Measurements from ENCODE around the gene MYZAP.
"Not testable (repeated sequence)": the region's sequence is repeated elsewhere in the genome, so short reads cannot be mapped to it uniquely, and the experiment has no call there.

Gene MYZAP

DNA sequence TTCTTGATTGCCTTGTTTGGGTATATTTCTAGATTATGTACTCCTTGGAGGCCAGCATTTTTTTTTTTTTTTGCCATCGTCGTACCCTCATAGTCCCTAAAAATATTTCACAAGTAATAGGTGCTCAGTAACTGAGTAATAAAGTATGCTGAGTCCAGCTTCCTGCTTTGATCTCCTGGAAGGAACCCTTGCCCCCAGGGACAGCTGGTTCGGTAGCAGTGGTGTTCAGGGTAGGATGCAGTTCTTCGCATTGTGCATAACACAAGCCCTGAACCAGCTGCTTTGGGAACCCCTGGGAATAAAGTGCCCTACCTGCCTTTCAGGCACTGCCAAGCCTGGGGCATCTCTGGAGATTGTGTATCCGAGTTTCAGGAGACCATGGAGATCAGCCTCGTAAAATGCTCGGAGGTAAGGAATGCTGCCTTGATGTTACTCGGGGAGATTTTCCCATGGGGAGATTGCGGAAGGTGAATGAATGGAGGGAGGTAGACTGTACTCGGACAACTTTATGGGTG lies 7.6 kb downstream of the MYZAP start:
- Histone ChIP-seq H3K9ac (ENCODE audit: low read length) (no peak overlapping the region), H3K4me3 (ENCODE audit: low read length) (no peak overlapping the region), H3K27ac (ENCODE audit: low read depth, low read length) (no peak overlapping the region), H3K36me3 (ENCODE audit: control insufficient read depth, insufficient read depth, low read length) (no peaks in the 10 kb centered on the region), H3K4me1 (ENCODE audit: control insufficient read depth, insufficient read depth, low read length) (peaks cover 3% of the 10 kb centered on the region), H3K27me3 (ENCODE audit: control insufficient read depth, insufficient read depth, low read length) (no peaks in the 10 kb centered on the region)

DNA sequence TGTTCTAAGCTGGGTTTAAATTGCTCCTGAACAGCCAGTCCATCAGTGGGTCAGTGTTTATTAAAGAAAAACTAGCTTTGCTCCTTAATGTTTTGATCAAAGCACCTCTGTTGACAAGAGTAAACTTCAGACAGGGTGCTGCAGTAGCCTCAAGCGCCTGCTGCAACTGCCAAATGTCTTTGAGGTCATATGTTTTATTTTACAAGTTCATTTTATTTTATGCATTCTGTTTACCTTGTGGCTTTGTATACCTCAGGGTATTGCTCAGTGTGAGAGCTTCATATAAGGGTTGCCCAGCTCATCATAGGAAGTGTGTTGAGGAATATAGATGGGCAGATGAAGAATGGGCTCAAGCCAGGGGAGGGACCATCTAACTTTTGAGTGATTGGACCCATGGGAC lies 8.5 kb downstream of the MYZAP start:
- Histone ChIP-seq H3K36me3 (ENCODE audit: control insufficient read depth, insufficient read depth, low read length) (no peaks in the 10 kb centered on the region), H3K4me1 (ENCODE audit: control insufficient read depth, insufficient read depth, low read length) (peaks cover 1% of the 10 kb centered on the region)

DNA sequence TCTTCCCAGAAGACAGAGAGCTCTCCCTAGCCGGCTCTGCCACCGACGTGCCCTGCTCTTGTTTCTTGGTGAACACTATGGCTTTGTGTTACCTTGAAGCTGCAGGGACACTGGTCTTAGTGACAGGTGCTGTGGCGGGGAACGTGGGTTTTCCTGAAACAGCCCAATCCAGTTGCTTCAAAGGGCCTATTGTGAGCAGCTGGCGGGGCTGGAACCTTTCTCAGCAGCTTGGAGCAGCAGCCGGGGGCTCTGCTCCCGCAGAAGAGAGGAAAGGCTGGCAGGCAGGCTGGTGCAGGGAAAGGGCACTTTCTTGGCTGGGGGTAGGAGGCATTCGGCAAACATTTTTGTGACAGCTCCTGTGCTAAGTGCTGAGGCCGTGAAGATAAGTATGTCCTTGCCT lies 12.8 kb downstream of the MYZAP start:
- Histone ChIP-seq H3K4me1 (ENCODE audit: control insufficient read depth, insufficient read depth, low read length) (peaks cover 2% of the 10 kb centered on the region), H3K4me3 (ENCODE audit: low read length) (no peak overlapping the region), H3K27ac (ENCODE audit: low read depth, low read length) (no peak overlapping the region)

More for the DNA sequence above, 8.5 kb downstream of the MYZAP start:
- Histone ChIP-seq H3K27me3 (ENCODE audit: control insufficient read depth, insufficient read depth, low read length) (no peaks in the 10 kb centered on the region), H3K27ac (ENCODE audit: low read depth, low read length) (no peak overlapping the region), H3K4me3 (ENCODE audit: low read length) (no peak overlapping the region), H3K9ac (ENCODE audit: low read length) (no peak overlapping the region)

DNA sequence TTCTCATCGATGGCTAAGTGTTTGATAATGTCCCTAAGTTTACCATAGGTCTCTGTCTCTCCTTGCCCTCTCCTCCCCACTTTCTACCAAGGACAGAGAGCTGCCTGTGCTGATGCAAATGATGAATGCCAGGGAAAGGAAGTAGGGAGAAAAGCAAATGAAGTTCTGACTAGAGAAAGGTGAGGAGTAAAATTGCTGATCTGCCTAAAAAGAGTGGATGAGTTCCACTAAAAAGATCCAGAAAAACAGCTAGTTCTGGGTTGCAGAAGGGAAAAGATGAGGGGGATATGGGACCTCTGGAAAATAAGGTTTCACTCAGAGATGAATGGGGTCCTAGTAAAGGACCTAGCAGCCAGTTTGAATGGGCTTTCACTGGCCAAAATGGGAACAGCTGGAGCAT lies 13.8 kb downstream of the MYZAP start:
- Histone ChIP-seq H3K4me1 (ENCODE audit: control insufficient read depth, insufficient read depth, low read length) (peaks cover 8% of the 10 kb centered on the region), H3K4me3 (ENCODE audit: low read length) (no peak overlapping the region), H3K9ac (ENCODE audit: low read length) (no peak overlapping the region), H3K27ac (ENCODE audit: low read depth, low read length) (no peak overlapping the region), H3K27me3 (ENCODE audit: control insufficient read depth, insufficient read depth, low read length) (no peaks in the 10 kb centered on the region), H3K36me3 (ENCODE audit: control insufficient read depth, insufficient read depth, low read length) (no peaks in the 10 kb centered on the region)

More for the DNA sequence above, 12.8 kb downstream of the MYZAP start:
- H3K27me3 ChIP-seq (ENCODE audit: control insufficient read depth, insufficient read depth, low read length): no peaks in the 10 kb centered on the region
- no peak overlapping the region for H3K9ac ChIP-seq (ENCODE audit: low read length)
- H3K36me3 ChIP-seq (ENCODE audit: control insufficient read depth, insufficient read depth, low read length): no peaks in the 10 kb centered on the region

DNA sequence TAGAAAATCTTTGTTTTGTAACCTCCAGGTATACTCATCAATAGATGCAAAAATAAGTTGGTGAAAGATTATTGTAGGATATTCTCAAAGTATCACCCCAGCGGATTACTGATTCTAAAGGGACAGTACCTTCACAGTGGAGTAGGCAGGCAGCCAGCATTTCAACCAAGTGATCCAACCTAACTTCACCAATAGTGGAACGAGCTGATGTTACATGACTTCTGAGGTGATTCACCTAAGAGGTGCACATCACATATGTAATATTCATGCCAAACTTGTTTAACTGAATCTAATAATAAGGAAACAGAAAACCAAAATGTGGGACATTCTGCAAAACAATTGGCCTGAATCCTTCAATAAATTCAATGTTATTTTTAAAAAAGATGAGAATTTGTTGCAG lies 14.3 kb downstream of the MYZAP start:
- H3K4me1 ChIP-seq (ENCODE audit: control insufficient read depth, insufficient read depth, low read length): peaks cover 11% of the 10 kb centered on the region
- no peak overlapping the region for H3K4me3 ChIP-seq (ENCODE audit: low read length)
- H3K36me3 ChIP-seq (ENCODE audit: control insufficient read depth, insufficient read depth, low read length): no peaks in the 10 kb centered on the region
- H3K27me3 ChIP-seq (ENCODE audit: control insufficient read depth, insufficient read depth, low read length): no peaks in the 10 kb centered on the region
- H3K9ac ChIP-seq (ENCODE audit: low read length): no peak overlapping the region
- no peak overlapping the region for H3K27ac ChIP-seq (ENCODE audit: low read depth, low read length)

DNA sequence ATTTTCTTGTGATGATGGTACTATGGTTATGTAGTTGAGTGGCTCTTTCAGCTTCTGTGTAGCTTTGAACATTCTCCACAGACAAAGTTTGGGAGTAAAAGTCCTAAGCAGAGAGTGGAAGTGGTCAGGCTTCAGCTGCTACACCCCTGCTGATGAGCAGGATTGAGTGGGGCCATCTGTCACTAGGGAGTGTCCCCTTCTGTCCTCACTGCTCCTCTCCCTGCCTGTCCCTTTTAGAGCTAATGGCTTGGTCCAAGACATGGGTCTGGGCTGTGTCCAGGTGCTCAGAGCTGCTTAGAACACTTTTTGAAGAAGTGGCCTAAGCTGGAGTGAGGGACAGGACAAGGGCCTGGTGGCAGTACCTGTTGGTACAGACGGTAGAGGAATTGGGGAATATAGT lies 15.1 kb downstream of the MYZAP start:
- H3K27me3 ChIP-seq (ENCODE audit: control insufficient read depth, insufficient read depth, low read length): no peaks in the 10 kb centered on the region
- no peak overlapping the region for H3K9ac ChIP-seq (ENCODE audit: low read length)
- H3K36me3 ChIP-seq (ENCODE audit: control insufficient read depth, insufficient read depth, low read length): no peaks in the 10 kb centered on the region
- H3K27ac ChIP-seq (ENCODE audit: low read depth, low read length): no peak overlapping the region
- H3K4me1 ChIP-seq (ENCODE audit: control insufficient read depth, insufficient read depth, low read length): peaks cover 11% of the 10 kb centered on the region
- no peak overlapping the region for H3K4me3 ChIP-seq (ENCODE audit: low read length)

DNA sequence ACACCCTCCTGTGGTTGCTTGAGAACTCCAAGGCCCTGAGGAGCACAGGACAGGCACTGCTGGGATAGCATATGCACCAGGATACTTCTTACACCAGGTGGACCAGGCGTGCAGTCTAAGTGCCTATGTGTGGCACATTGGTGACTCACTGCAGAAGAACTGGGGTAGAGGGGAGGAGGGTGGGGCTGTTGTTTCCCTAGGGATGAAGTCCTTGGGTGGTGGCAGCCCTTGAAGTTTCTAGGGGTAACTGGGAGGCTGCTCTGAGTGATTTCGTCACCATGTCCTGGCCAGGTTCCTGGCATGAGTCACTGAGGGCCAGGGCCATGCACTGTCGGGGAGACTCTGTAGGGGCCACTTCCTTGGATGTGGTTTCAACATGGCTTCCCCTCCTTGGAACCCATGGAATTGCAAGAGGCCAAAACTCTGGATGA lies 15.9 kb downstream of the MYZAP start:
- Histone ChIP-seq H3K27ac (ENCODE audit: low read depth, low read length) (no peak overlapping the region), H3K4me1 (ENCODE audit: control insufficient read depth, insufficient read depth, low read length) (peaks cover 11% of the 10 kb centered on the region), H3K27me3 (ENCODE audit: control insufficient read depth, insufficient read depth, low read length) (no peaks in the 10 kb centered on the region), H3K4me3 (ENCODE audit: low read length) (no peak overlapping the region), H3K36me3 (ENCODE audit: control insufficient read depth, insufficient read depth, low read length) (no peaks in the 10 kb centered on the region), H3K9ac (ENCODE audit: low read length) (no peak overlapping the region)

DNA sequence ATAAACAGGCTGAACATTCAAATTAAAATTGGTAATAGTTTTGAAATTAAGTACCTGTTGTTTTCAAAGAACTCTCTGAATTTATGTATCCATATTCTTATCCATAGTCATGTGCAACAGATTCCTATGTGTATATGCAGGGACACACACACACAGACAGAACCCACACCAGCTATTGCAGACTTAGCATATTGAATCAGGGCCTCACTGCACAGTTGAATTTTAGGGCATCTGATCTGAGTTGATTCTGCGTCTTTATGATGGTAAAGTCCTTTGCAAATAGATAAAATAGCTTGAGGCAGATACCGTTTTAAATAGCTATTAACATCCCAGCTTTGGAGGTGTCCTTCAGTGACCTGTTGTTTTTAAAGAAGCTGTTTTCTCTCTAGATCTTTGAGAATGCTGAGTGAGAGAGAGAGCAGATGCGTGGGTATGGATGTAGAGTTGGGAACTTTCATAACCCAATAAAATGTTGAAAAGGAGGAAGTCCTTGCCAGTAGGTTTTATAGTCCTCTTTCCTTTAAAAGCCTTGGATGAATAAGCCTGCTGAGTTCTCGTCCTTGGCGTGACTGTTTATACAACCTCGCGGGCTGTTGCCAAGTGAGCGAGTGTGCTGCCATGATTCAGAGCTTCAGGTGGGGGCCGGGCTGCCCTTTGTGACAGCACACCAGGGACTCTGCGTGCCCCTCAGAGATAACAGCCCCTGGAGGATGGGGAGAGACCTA lies 18.3 kb downstream of the MYZAP start:
- no peak overlapping the region for H3K9ac ChIP-seq (ENCODE audit: low read length)

DNA sequence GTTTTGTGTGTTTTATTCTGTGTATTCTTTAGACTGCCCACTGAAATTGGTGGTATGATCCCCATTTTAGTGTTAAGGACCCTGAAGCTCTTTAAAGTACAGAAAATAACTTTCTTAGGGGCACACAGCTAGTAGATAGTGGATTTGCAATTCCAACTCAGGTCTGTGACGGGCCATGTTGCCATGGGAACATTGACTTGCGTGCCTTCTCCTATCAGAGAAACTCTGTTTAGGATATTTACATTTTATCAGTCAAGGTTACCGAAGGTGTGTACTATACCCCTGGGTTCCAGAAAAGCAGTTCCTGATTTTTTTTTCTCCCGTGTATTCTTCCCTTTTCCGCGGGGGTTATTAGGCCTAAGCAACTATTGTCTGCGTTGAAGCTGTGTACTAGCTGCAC lies 19.4 kb downstream of the MYZAP start:
- no peaks in the 10 kb centered on the region for H3K27me3 ChIP-seq (ENCODE audit: control insufficient read depth, insufficient read depth, low read length)
- H3K4me3 ChIP-seq (ENCODE audit: low read length): no peak overlapping the region
- no peak overlapping the region for H3K9ac ChIP-seq (ENCODE audit: low read length)
- H3K4me1 ChIP-seq (ENCODE audit: control insufficient read depth, insufficient read depth, low read length): peaks cover 11% of the 10 kb centered on the region
- no peak overlapping the region for H3K27ac ChIP-seq (ENCODE audit: low read depth, low read length)
- no peaks in the 10 kb centered on the region for H3K36me3 ChIP-seq (ENCODE audit: control insufficient read depth, insufficient read depth, low read length)

More for the DNA sequence above, 18.3 kb downstream of the MYZAP start:
- H3K36me3 ChIP-seq (ENCODE audit: control insufficient read depth, insufficient read depth, low read length): no peaks in the 10 kb centered on the region
- no peaks in the 10 kb centered on the region for H3K27me3 ChIP-seq (ENCODE audit: control insufficient read depth, insufficient read depth, low read length)
- no peak overlapping the region for H3K4me3 ChIP-seq (ENCODE audit: low read length)
- H3K27ac ChIP-seq (ENCODE audit: low read depth, low read length): peak overlapping the region; percentile 62
- peaks cover 11% of the 10 kb centered on the region for H3K4me1 ChIP-seq (ENCODE audit: control insufficient read depth, insufficient read depth, low read length)

DNA sequence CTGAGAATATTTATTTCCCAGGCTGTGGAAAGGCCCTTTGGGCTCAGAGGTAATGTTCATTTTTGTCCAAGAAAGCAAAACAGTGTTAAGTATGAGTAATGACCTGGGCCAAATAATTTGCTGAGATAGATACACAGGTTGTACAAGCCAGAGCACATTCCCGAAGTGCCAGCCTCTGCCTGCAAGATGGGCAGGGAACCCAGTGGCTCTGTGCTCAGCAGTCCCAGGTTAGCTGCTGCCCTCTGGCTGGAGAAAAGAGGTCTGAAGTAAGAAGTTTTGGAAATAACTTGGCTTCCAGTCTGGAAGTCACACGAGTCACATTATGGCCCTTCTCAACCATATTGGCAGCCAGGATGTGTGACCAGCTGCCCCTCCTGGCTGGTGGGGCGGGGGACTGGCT lies 20.2 kb downstream of the MYZAP start:
- no peak overlapping the region for H3K9ac ChIP-seq (ENCODE audit: low read length)
- H3K36me3 ChIP-seq (ENCODE audit: control insufficient read depth, insufficient read depth, low read length): no peaks in the 10 kb centered on the region
- H3K27ac ChIP-seq (ENCODE audit: low read depth, low read length): no peak overlapping the region
- no peak overlapping the region for H3K4me3 ChIP-seq (ENCODE audit: low read length)
- H3K27me3 ChIP-seq (ENCODE audit: control insufficient read depth, insufficient read depth, low read length): no peaks in the 10 kb centered on the region
- H3K4me1 ChIP-seq (ENCODE audit: control insufficient read depth, insufficient read depth, low read length): peaks cover 11% of the 10 kb centered on the region

DNA sequence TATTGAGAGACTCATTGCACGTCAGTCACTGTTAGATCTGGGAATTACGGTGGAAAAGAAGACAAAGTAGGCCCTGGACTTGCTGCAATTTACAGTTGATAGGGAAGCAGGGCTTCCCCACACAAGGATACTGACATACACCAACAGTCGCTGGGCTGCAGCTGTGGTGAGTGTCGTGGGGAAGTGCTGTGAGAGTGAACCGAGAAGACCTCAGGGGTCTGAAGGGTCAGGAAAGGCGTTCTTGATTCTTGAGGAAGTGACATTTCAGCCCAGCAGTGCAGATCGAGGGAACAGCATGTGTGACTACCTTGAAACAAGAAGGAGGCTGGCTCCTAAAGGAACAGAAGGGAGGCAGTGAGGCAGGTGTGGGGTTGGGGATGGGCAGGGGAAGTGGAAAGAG lies 22.5 kb downstream of the MYZAP start:
- Histone ChIP-seq H3K9ac (ENCODE audit: low read length) (no peak overlapping the region), H3K36me3 (ENCODE audit: control insufficient read depth, insufficient read depth, low read length) (no peaks in the 10 kb centered on the region), H3K27me3 (ENCODE audit: control insufficient read depth, insufficient read depth, low read length) (no peaks in the 10 kb centered on the region), H3K4me1 (ENCODE audit: control insufficient read depth, insufficient read depth, low read length) (peaks cover 11% of the 10 kb centered on the region), H3K27ac (ENCODE audit: low read depth, low read length) (no peak overlapping the region), H3K4me3 (ENCODE audit: low read length) (no peak overlapping the region)

DNA sequence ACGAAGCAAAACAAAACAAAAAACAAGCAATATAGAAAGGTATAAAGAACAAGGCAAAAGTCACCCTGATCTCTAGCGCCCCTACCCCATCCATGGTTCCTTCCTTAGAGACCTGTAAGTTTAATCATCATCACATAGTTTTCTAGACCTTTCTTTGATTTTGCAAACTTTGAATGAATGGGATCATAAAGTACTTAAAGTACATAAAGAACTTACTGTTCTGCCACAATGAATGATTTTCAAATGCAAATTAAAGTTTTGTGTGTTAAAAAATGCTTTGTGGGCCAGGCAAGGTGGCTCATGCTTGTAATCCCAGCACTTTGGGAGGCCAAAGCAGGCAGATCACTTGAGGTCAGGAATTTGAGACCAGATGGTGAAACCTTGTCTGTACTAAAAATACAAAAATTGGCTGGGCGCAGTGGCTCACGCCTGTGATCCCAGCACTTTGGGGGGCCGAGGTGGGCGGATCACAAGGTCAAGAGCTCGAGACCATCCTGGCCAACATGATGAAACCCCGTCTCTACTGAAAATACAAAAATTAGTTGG lies 24.3 kb downstream of the MYZAP start:
- not testable (repeated sequence) for H3K27ac ChIP-seq (ENCODE audit: low read depth, low read length); H3K9ac ChIP-seq (ENCODE audit: low read length); H3K4me1 ChIP-seq (ENCODE audit: control insufficient read depth, insufficient read depth, low read length); H3K4me3 ChIP-seq (ENCODE audit: low read length); H3K36me3 ChIP-seq (ENCODE audit: control insufficient read depth, insufficient read depth, low read length); H3K27me3 ChIP-seq (ENCODE audit: control insufficient read depth, insufficient read depth, low read length)

DNA sequence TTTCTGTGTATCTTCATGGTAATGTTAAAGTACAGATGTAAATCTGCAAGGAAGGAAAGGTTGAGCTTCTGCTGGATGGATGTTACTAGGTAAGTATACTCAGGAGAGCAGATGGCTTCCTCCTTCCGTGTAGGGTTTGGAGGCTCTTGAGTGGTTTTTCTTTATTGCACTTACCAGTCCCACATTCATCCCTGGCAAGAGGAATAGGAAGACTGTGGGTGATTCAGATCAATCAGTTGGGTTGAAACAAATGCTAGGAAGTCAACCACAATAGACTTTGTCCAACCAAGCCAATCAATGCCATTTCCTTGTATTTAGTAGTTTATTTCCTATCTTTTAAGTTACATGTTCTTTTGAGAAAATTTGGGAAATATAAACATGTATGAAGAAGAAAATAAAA lies 26.6 kb downstream of the MYZAP start:
- Histone ChIP-seq H3K27me3 (ENCODE audit: control insufficient read depth, insufficient read depth, low read length) (no peaks in the 10 kb centered on the region), H3K36me3 (ENCODE audit: control insufficient read depth, insufficient read depth, low read length) (no peaks in the 10 kb centered on the region), H3K4me3 (ENCODE audit: low read length) (no peak overlapping the region), H3K4me1 (ENCODE audit: control insufficient read depth, insufficient read depth, low read length) (no peaks in the 10 kb centered on the region), H3K9ac (ENCODE audit: low read length) (no peak overlapping the region), H3K27ac (ENCODE audit: low read depth, low read length) (no peak overlapping the region)

All from rectal smooth muscle tissue (tissue), 1 donor.